Stimulated activated CD8-positive, alpha-beta memory T cell treated with anti-CD3 and anti-CD28 coated beads, Interleukin-2, amount 100 ng/mL, for 48 hours (primary cell): ENCODE measurements around the gene MBTPS2.

Source experiments
- DNase-seq, 2 donors: peaks; one replicate each; pipeline ENCODE4 v3.0.0-alpha.2; 2020; ENCODE audit warnings: low read depth in 2 of 2

MBTPS2 gene

GRCh38 chrX:21934414-21934813 lies 95.0 kb downstream of the MBTPS2 start:
- DNase-seq = no peak
